IgD-negative memory B cell (primary cell): ENCODE measurements around the gene TAF1A. TPM values are rescaled to one million over a fixed set of nuclear protein-coding genes. Genes with fewer than 3 reads are reported as not detected.

ENCODE experiments used
- H3K27ac Mint-ChIP-seq, 3 donors: one replicate each; pipeline ENCODE4 v1.8.0; 2020 to 2022; ENCODE audit warnings: mild to moderate bottlenecking in 3 of 3, mixed read lengths in 3 of 3, moderate library complexity in 1 of 3
- H3K27me3 Mint-ChIP-seq: one replicate; pipeline ENCODE4 v1.8.0; 2021; ENCODE audit warnings: mixed read lengths
- H3K36me3 Mint-ChIP-seq: one replicate; pipeline ENCODE4 v1.8.0; 2020; ENCODE audit warnings: mild to moderate bottlenecking, mixed read lengths
- H3K4me1 Mint-ChIP-seq, 3 donors: one replicate each; pipeline ENCODE4 v1.8.0; 2020 to 2022; ENCODE audit warnings: mixed read lengths in 3 of 3, mild to moderate bottlenecking in 1 of 3
- H3K4me3 Mint-ChIP-seq, 4 donors: one replicate each; pipeline ENCODE4 v1.8.0; 2020 to 2022; ENCODE audit warnings: mild to moderate bottlenecking in 4 of 4, mixed read lengths in 4 of 4, moderate library complexity in 3 of 4
- H3K9me3 Mint-ChIP-seq, 3 donors: one replicate each; pipeline ENCODE4 v1.8.0; 2020 to 2021; ENCODE audit warnings: mixed read lengths in 3 of 3, mild to moderate bottlenecking in 1 of 3
- polyA plus RNA-seq: library from polyadenylated mRNA; unstranded; fragments of 300-500 nt; fragmentation: Illumina TruSeq; gene quantifications from one replicate; pipeline ENCODE4 v1.2.3, GENCODE V29; 2021

TAF1A gene
- polyA plus RNA-seq, 1 donor from 2014 or later: 13.9 TPM

DNA sequence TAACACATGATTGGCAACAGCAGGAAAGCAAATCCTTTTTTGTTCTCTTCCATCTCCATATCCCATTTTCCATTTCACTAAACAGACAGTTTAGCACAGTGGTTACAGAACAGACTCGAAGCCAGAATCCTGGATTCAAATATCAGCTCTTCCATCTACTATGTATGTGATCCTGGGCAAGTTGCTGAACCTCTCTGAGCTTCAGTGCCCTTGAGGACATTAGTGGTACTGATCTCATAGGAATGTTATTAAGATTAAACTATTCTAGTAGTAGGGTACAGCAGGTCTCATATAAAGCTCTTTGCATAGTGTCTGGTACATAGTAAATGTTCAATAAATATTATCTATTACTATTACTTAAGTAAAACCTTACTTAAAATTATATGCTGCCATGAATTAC, 28.1 kb downstream of the TAF1A start:
- Mint-ChIP-seq H3K36me3 (peaks cover 4% of the 10 kb centered on the region), H3K4me3 (no peak overlapping the region), H3K4me1 (peaks cover 0 to 10% (median 0%) of the 10 kb centered on the region in 3 donors), H3K27me3 (no peaks in the 10 kb centered on the region), H3K9me3 (no peaks in the 10 kb centered on the region), H3K27ac (no peak overlapping the region)

- Mint-ChIP-seq H3K27ac (no peak overlapping the region), H3K4me3 (no peak overlapping the region), H3K9me3 (no peaks in the 10 kb centered on the region), H3K27me3 (no peaks in the 10 kb centered on the region), H3K36me3 (peaks cover 3% of the 10 kb centered on the region), H3K4me1 (peaks cover 0 to 2% (median 1%) of the 10 kb centered on the region in 3 donors)
These were observed 32.2 kb downstream of the TAF1A start for GRCh38 chr1:222557574-222557973.

DNA sequence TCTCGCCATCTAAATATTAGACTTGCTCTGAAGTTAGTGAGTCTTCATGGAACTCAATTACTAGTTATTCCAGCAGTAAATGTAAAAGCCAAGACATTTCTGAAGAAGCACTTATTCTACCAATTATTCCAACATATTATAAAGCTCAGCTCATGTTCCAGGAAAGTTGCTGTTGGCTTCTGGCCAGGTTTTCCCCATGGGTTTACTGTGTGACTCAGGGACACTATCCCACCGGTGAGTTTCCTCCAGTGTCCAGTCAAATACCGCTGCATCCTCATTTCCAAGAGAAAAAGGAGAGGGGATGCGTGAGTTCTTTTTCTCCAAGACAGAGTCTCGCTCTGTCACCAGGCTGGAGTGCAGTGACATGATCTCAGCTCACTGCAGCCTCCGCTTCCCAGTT, 32.6 kb downstream of the TAF1A start:
- Mint-ChIP-seq H3K36me3 (peaks cover 3% of the 10 kb centered on the region), H3K27ac (no peak overlapping the region), H3K4me1 (peaks cover 0 to 4% (median 2%) of the 10 kb centered on the region in 3 donors), H3K4me3 (no peak overlapping the region), H3K9me3 (no peaks in the 10 kb centered on the region), H3K27me3 (no peaks in the 10 kb centered on the region)

GRCh38 chr1:222555992-222556615, 33.6 kb downstream of the TAF1A start:
- no peak overlapping the region for H3K4me3 Mint-ChIP-seq
- peaks cover 0 to 4% (median 0%) of the 10 kb centered on the region in 3 donors for H3K4me1 Mint-ChIP-seq
- H3K9me3 Mint-ChIP-seq: no peaks in the 10 kb centered on the region
- H3K36me3 Mint-ChIP-seq: peaks cover 3% of the 10 kb centered on the region
- no peaks in the 10 kb centered on the region for H3K27me3 Mint-ChIP-seq
- peak overlapping the region in 1 of 3 donors; percentile 31 for H3K27ac Mint-ChIP-seq

GRCh38 chr1:222554177-222554576, 35.6 kb downstream of the TAF1A start:
- peaks cover 2% of the 10 kb centered on the region for H3K36me3 Mint-ChIP-seq
- no peaks in the 10 kb centered on the region for H3K9me3 Mint-ChIP-seq
- H3K4me3 Mint-ChIP-seq: no peak overlapping the region
- no peak overlapping the region for H3K27ac Mint-ChIP-seq
- H3K27me3 Mint-ChIP-seq: no peaks in the 10 kb centered on the region
- peaks cover 0 to 4% (median 0%) of the 10 kb centered on the region in 3 donors for H3K4me1 Mint-ChIP-seq

DNA sequence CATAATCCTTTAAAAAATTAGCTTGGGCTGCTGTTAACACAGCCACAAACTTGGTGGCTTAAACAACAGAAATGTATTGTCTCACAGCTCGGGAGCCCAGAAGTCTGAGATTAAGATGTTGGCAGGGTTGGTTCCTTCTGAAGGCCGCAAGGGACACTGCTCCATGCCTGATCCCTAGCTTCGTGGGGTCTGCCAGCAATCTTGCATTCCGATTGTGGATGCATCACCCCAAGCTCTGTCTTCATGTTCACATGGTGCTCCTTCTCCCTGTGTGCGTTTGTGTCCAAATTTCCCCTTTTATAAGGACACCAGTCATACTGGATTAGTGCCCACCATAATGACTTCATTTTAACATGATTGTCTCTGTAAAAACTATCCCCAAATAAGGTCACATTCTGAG, 36.9 kb downstream of the TAF1A start:
- peaks cover 0 to 2% (median 0%) of the 10 kb centered on the region in 3 donors for H3K9me3 Mint-ChIP-seq
- no peaks in the 10 kb centered on the region for H3K27me3 Mint-ChIP-seq
- peaks cover 2% of the 10 kb centered on the region for H3K36me3 Mint-ChIP-seq
- H3K4me3 Mint-ChIP-seq: no peak overlapping the region
- no peak overlapping the region for H3K27ac Mint-ChIP-seq
- peaks cover 0 to 4% (median 0%) of the 10 kb centered on the region in 3 donors for H3K4me1 Mint-ChIP-seq

GRCh38 chr1:222547944-222548671, 41.6 kb downstream of the TAF1A start, which contains the start of gene HHIPL2:
Gene HHIPL2, minus strand, starts transcription at chr1:222548104. Its CDS starts 60 bp downstream, at chr1:222548044.
- peaks cover 0 to 2% (median 0%) of the 10 kb centered on the region in 3 donors for H3K9me3 Mint-ChIP-seq
- no peak within 1 kb of the TSS for H3K4me3 Mint-ChIP-seq

DNA sequence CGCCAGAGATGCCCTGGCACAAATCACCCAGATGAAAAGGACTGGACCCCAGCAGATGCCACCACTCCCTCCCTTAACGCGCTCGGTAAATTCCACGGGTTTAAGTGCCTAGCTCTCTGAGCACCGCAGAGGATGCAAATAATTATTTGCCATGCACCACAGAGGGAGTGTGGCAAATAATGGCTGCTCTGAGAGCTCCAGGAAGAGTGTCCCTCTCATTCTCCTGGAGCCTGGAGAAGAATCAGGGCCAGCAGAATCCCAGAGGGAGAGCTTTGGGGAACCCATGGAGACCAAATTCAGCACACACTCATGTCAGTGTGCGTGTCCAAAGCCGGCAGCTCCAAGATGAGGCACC, 42.5 kb downstream of the TAF1A start:
- H3K27ac Mint-ChIP-seq: peak overlapping the region in 1 of 3 donors; percentile 27
- H3K9me3 Mint-ChIP-seq: peaks cover 0 to 2% (median 0%) of the 10 kb centered on the region in 3 donors
- peaks cover 22% of the 10 kb centered on the region for H3K27me3 Mint-ChIP-seq
- no peak overlapping the region for H3K4me3 Mint-ChIP-seq
- no peaks in the 10 kb centered on the region for H3K4me1 Mint-ChIP-seq
- no peaks in the 10 kb centered on the region for H3K36me3 Mint-ChIP-seq

More at GRCh38 chr1:222547944-222548671, 41.6 kb downstream of the TAF1A start, which contains the start of gene HHIPL2:
- Mint-ChIP-seq H3K27ac (peak within 1 kb of the TSS in 1 of 3 donors; percentile 27), H3K36me3 (no peaks in the 10 kb centered on the region), H3K27me3 (peaks cover 17% of the 10 kb centered on the region), H3K4me1 (peaks cover 0 to 4% (median 0%) of the 10 kb centered on the region in 3 donors)

- Mint-ChIP-seq H3K9me3 (peaks cover 0 to 2% (median 0%) of the 10 kb centered on the region in 3 donors), H3K4me3 (no peak overlapping the region), H3K4me1 (no peaks in the 10 kb centered on the region), H3K27me3 (peaks cover 22% of the 10 kb centered on the region), H3K36me3 (no peaks in the 10 kb centered on the region), H3K27ac (peak overlapping the region in 1 of 3 donors; percentile 27)
These were observed 43.0 kb downstream of the TAF1A start for GRCh38 chr1:222546548-222547259.

DNA sequence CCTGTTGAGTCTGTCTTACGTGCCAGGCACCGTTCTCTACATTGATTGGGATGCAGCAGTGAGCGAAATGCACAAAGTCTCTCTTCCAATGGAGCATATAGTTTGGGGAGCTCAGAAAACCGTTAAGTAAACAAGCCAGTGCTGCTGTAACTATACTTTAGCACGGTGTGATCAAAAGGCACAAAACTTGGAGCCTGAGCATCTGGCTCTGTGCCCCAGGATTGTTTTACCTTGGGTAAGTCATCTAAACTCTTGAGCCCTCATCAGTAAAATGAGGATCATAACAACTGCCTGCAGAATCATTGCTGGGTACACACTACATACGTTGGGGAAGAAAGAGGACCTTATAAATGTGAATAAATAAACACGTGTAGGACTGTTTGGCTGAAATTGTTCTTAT, 43.6 kb downstream of the TAF1A start:
- H3K4me1 Mint-ChIP-seq: no peaks in the 10 kb centered on the region
- H3K36me3 Mint-ChIP-seq: no peaks in the 10 kb centered on the region
- peaks cover 22% of the 10 kb centered on the region for H3K27me3 Mint-ChIP-seq
- no peak overlapping the region for H3K4me3 Mint-ChIP-seq
- H3K27ac Mint-ChIP-seq: no peak overlapping the region
- peaks cover 0 to 2% (median 0%) of the 10 kb centered on the region in 3 donors for H3K9me3 Mint-ChIP-seq

- Mint-ChIP-seq H3K4me3 (no peak overlapping the region), H3K27ac (no peak overlapping the region), H3K4me1 (no peaks in the 10 kb centered on the region), H3K9me3 (peaks cover 0 to 2% (median 0%) of the 10 kb centered on the region in 3 donors), H3K27me3 (peaks cover 22% of the 10 kb centered on the region), H3K36me3 (no peaks in the 10 kb centered on the region)
These were observed 45.9 kb downstream of the TAF1A start for GRCh38 chr1:222543817-222544216.

DNA sequence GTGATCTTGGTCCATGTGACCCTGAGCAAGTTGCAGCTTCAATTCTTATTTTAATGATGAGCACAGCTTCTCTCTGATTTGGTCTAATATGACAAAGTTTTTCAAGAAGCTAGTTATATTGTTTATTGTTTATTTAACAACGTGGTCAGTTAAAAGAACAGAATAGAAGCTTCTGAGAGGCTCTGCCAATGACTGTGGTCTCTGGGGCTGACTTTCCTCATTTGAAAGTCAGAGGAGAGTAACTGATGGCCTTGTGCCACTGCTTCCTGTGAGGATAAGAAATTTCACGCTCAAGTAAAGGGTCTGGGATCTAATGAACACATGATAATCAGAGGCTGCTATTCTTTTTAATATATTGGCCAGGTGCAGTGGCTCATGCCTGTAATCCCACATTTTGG, 49.1 kb downstream of the TAF1A start:
- Mint-ChIP-seq H3K4me1 (no peaks in the 10 kb centered on the region), H3K4me3 (no peak overlapping the region), H3K27me3 (peaks cover 19% of the 10 kb centered on the region), H3K27ac (no peak overlapping the region), H3K36me3 (no peaks in the 10 kb centered on the region), H3K9me3 (no peaks in the 10 kb centered on the region)

GRCh38 chr1:222539951-222540597, 49.7 kb downstream of the TAF1A start:
- H3K27me3 Mint-ChIP-seq: peaks cover 17% of the 10 kb centered on the region
- no peak overlapping the region for H3K27ac Mint-ChIP-seq
- no peaks in the 10 kb centered on the region for H3K4me1 Mint-ChIP-seq
- no peaks in the 10 kb centered on the region for H3K36me3 Mint-ChIP-seq
- no peaks in the 10 kb centered on the region for H3K9me3 Mint-ChIP-seq
- H3K4me3 Mint-ChIP-seq: no peak overlapping the region

GRCh38 chr1:222535455-222535854, 54.3 kb downstream of the TAF1A start:
- Mint-ChIP-seq H3K4me3 (no peak overlapping the region), H3K4me1 (no peaks in the 10 kb centered on the region), H3K9me3 (no peaks in the 10 kb centered on the region), H3K36me3 (no peaks in the 10 kb centered on the region), H3K27ac (no peak overlapping the region), H3K27me3 (peaks cover 1% of the 10 kb centered on the region)

GRCh38 chr1:222530852-222531251, 58.9 kb downstream of the TAF1A start:
- H3K36me3 Mint-ChIP-seq: peaks cover 4% of the 10 kb centered on the region
- H3K27me3 Mint-ChIP-seq: peaks cover 9% of the 10 kb centered on the region

More at GRCh38 chr1:222530852-222531251, 58.9 kb downstream of the TAF1A start:
- H3K4me1 Mint-ChIP-seq: no peaks in the 10 kb centered on the region
- no peak overlapping the region for H3K27ac Mint-ChIP-seq
- no peak overlapping the region for H3K4me3 Mint-ChIP-seq
- H3K9me3 Mint-ChIP-seq: peaks cover 3 to 8% (median 4%) of the 10 kb centered on the region in 3 donors
